CD14-positive monocyte (primary cell): ENCODE results near the gene GALNT17. TPM values are rescaled to one million over a fixed set of nuclear protein-coding genes. Genes with fewer than 3 reads are reported as not detected.
A peak's percentile ranks its signal among the peaks of the same experiment; 100 is the strongest.

Experiments
- DNase-seq, 3 donors: peaks; one replicate each; pipeline ENCODE4 v3.0.0-alpha.2; 2011 to 2022
- H2AFZ ChIP-seq: 2 replicates; pipeline ENCODE4 v1.6.0; 2012; ENCODE audit warnings: mild to moderate bottlenecking, low read depth, low read length, inconsistent platforms; ENCODE audit not compliant: insufficient read depth, poor library complexity, severe bottlenecking
- H3K27ac ChIP-seq, 2 donors: 1 replicate in 1 of 2; 2 replicates in 1 of 2; pipeline ENCODE4 v1.5.1; 2012 to 2013; ENCODE audit warnings: low read length in 2 of 2, control low read depth in 1 of 2, inconsistent platforms in 1 of 2, low read depth in 1 of 2, mild to moderate bottlenecking in 1 of 2
- H3K27me3 ChIP-seq, 2 donors: one replicate each; pipeline versions ENCODE4 v1.6.0 to v1.6.1; 2011 to 2013; ENCODE audit warnings: low read length in 2 of 2; ENCODE audit not compliant: control insufficient read depth in 2 of 2, insufficient read depth in 2 of 2
- H3K36me3 ChIP-seq, 2 donors: replicated peaks in 1 of 2; 1 replicate in 1 of 2; 2 replicates in 1 of 2; pipeline versions ENCODE4 v1.5.1 to v1.6.1; 2012 to 2013; ENCODE audit warnings: low read length in 2 of 2, control low read depth in 1 of 2, inconsistent platforms in 1 of 2, mild to moderate bottlenecking in 1 of 2; ENCODE audit not compliant: insufficient read depth in 2 of 2, control insufficient read depth in 1 of 2
- H3K4me1 ChIP-seq, 2 donors: 1 replicate in 1 of 2; 2 replicates in 1 of 2; pipeline versions ENCODE4 v1.5.1 to v1.6.1; 2012 to 2013; ENCODE audit warnings: low read length in 2 of 2, control low read depth in 1 of 2, inconsistent platforms in 1 of 2, mild to moderate bottlenecking in 1 of 2, moderate library complexity in 1 of 2; ENCODE audit not compliant: insufficient read depth in 2 of 2, control insufficient read depth in 1 of 2
- H3K4me2 ChIP-seq: replicated peaks from 2 replicates; pipeline ENCODE3; 2012; ENCODE audit warnings: low read length, moderate library complexity, mild to moderate bottlenecking; ENCODE audit not compliant: poor library complexity, severe bottlenecking; ENCODE audit errors: extremely low read depth
- H3K4me3 ChIP-seq, 3 experiments: fragments of 200-600 bp in 1 of 3; sonication (generic) in 1 of 3; replicated peaks in 1 of 3; 1 replicate in 2 of 3; 2 replicates in 1 of 3; pipeline ENCODE4 v1.5.1; 2011 to 2013; ENCODE audit warnings: low read length in 3 of 3, mild to moderate bottlenecking in 3 of 3, control low read depth in 2 of 3, low read depth in 2 of 3, inconsistent platforms in 1 of 3, moderate library complexity in 1 of 3
- H3K79me2 ChIP-seq: 2 replicates; pipeline ENCODE4 v1.6.0; 2012; ENCODE audit warnings: mild to moderate bottlenecking, control low read depth, inconsistent platforms, low read length, moderate library complexity; ENCODE audit not compliant: insufficient read depth
- H3K9ac ChIP-seq: 2 replicates; pipeline ENCODE4 v1.6.0; 2017; ENCODE audit warnings: low read length, mild to moderate bottlenecking; ENCODE audit not compliant: insufficient read depth, poor library complexity, severe bottlenecking
- H3K9me3 ChIP-seq, 2 donors: replicated peaks in 1 of 2; 1 replicate in 1 of 2; 2 replicates in 1 of 2; pipeline versions ENCODE4 v1.5.1 to v1.6.1; 2012 to 2013; ENCODE audit warnings: low read length in 2 of 2, control low read depth in 1 of 2; ENCODE audit not compliant: control insufficient read depth in 1 of 2, insufficient read depth in 1 of 2
- H4K20me1 ChIP-seq: 2 replicates; pipeline ENCODE4 v1.6.0; 2012; ENCODE audit warnings: mild to moderate bottlenecking, low read length, control low read depth, moderate library complexity; ENCODE audit not compliant: insufficient read depth
- H3K27ac Mint-ChIP-seq, 7 donors: one replicate each; pipeline ENCODE4 v1.8.0; 2020; ENCODE audit warnings: mild to moderate bottlenecking in 7 of 7, mixed read lengths in 7 of 7, moderate library complexity in 6 of 7, inconsistent platforms in 2 of 7
- H3K27me3 Mint-ChIP-seq, 3 donors: one replicate each; pipeline ENCODE4 v1.8.0; 2021 to 2022; ENCODE audit warnings: low read depth in 3 of 3, mild to moderate bottlenecking in 3 of 3, mixed read lengths in 3 of 3, moderate library complexity in 3 of 3, inconsistent platforms in 1 of 3
- H3K36me3 Mint-ChIP-seq, 2 donors: one replicate each; pipeline ENCODE4 v1.8.0; 2020; ENCODE audit warnings: mixed read lengths in 2 of 2, inconsistent platforms in 1 of 2, mild to moderate bottlenecking in 1 of 2
- H3K4me1 Mint-ChIP-seq: one replicate; pipeline ENCODE4 v1.8.0; 2020; ENCODE audit warnings: mild to moderate bottlenecking, mixed read lengths
- H3K4me3 Mint-ChIP-seq, 2 donors: one replicate each; pipeline ENCODE4 v1.8.0; 2020; ENCODE audit warnings: mild to moderate bottlenecking in 2 of 2, mixed read lengths in 2 of 2, moderate library complexity in 1 of 2
- H3K9me3 Mint-ChIP-seq, 7 donors: one replicate each; pipeline ENCODE4 v1.8.0; 2020 to 2022; ENCODE audit warnings: mixed read lengths in 7 of 7, mild to moderate bottlenecking in 6 of 7, moderate library complexity in 6 of 7, inconsistent platforms in 2 of 7
- WGBS: methylation state at CpG from one replicate; pipeline ENCODE4 v1.1.5; 2013; ENCODE audit warnings: missing lambda C conversion rate; ENCODE audit not compliant: insufficient coverage; 5-methylcytosine and 5-hydroxymethylcytosine counted together
- intact Hi-C, 2 donors: fragments of 100-400 bp; cut with micrococcal nuclease; formaldehyde crosslinking; loops; one replicate each; pipeline versions ENCODE4 v1.15.0 to v1.15.1; 2023
- polyA plus RNA-seq, 3 donors: library from polyadenylated mRNA; depleted of rRNA in 1 of 3; unstranded in 2 of 3; stranded (reverse) in 1 of 3; fragments of 300-500 nt in 2 of 3; fragments of >200 nt in 1 of 3; fragmentation: Illumina TruSeq in 2 of 3; gene quantifications; 1 replicate in 2 of 3; 2 replicates in 1 of 3; pipeline ENCODE4 v1.2.3, GENCODE V29; 2012 to 2021
- TF ChIP-seq, protein P1 (sequence below): fragments of 200-600 bp; IDR thresholded peaks from one replicate; pipeline ENCODE4 v1.8.0; 2022; ENCODE audit warnings: antibody characterized with exemption, mild to moderate bottlenecking

GALNT17 gene
- polyA plus RNA-seq, 3 donors, result not detected

DNA sequence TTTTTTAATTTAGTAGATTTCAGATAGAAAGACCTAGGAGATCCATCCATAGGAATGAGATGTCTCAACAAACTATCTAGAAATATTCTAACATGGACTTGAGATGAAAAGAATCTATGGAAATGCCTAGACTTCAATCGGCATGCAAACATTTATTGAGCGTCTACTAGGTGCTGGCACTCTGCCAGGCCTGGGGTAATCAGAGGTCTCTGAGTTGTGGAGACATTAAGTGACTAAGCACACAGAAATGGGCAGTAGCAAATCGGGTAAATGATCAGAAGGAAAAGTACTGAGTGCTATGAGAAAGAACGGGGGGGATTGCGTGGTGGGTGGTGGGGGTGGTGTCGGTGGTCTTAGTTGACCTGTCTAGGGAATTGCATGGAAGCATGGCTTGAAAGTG is 466.6 kb downstream of the GALNT17 start:
- Histone ChIP-seq H3K27me3 (no peaks in the 10 kb centered on the region), H3K4me2 (no peak overlapping the region), H3K36me3 (no peaks in the 10 kb centered on the region), H2AFZ (no peak overlapping the region), H3K79me2 (no peaks in the 10 kb centered on the region), H4K20me1 (no peaks in the 10 kb centered on the region), H3K4me1 (no peaks in the 10 kb centered on the region), H3K4me3 (no peak overlapping the region), H3K9me3 (peaks cover 0 to 4% of the 10 kb centered on the region in 2 donors), H3K9ac (no peak overlapping the region), H3K27ac (no peak overlapping the region)
- no peak overlapping the region for H3K27ac Mint-ChIP-seq
- H3K4me3 Mint-ChIP-seq, result peak overlapping the region in 1 of 2 donors; percentile 32
- no peaks in the 10 kb centered on the region for H3K27me3 Mint-ChIP-seq
- no peaks in the 10 kb centered on the region for H3K36me3 Mint-ChIP-seq
- no peaks in the 10 kb centered on the region for H3K4me1 Mint-ChIP-seq
- intact Hi-C loops, result no loop called here
- DNase-seq, result no peak
- peaks cover 0 to 9% (median 7%) of the 10 kb centered on the region in 7 donors for H3K9me3 Mint-ChIP-seq
- 94% methylated on average over 6 of the region's 6 CpGs for WGBS
- TF ChIP-seq, protein P1, sequence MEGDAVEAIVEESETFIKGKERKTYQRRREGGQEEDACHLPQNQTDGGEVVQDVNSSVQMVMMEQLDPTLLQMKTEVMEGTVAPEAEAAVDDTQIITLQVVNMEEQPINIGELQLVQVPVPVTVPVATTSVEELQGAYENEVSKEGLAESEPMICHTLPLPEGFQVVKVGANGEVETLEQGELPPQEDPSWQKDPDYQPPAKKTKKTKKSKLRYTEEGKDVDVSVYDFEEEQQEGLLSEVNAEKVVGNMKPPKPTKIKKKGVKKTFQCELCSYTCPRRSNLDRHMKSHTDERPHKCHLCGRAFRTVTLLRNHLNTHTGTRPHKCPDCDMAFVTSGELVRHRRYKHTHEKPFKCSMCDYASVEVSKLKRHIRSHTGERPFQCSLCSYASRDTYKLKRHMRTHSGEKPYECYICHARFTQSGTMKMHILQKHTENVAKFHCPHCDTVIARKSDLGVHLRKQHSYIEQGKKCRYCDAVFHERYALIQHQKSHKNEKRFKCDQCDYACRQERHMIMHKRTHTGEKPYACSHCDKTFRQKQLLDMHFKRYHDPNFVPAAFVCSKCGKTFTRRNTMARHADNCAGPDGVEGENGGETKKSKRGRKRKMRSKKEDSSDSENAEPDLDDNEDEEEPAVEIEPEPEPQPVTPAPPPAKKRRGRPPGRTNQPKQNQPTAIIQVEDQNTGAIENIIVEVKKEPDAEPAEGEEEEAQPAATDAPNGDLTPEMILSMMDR, result no peak

DNA sequence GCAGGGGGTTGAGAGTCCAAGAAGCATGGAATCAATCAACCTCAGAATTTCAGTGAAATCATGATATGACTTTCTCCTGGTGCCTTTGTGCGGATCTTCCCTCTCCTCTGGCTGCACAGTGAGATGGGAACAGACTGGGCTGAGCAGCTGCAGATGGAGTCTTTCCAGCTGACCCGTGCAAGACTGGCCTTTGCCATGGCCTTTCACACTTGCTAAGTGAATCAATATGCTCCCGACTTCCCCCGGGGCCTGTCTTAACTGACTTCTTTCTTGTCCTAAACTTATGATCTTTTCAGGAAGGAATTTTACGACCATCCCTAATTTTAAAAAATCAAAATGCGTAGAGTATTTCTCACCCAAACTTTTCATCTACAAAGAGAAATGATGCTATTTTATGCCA is 469.9 kb downstream of the GALNT17 start:
- H3K4me2 ChIP-seq, result no peak overlapping the region
- Mint-ChIP-seq H3K27ac (no peak overlapping the region), H3K36me3 (no peaks in the 10 kb centered on the region), H3K27me3 (no peaks in the 10 kb centered on the region), H3K9me3 (peaks cover 0 to 8% (median 3%) of the 10 kb centered on the region in 7 donors), H3K4me1 (no peaks in the 10 kb centered on the region), H3K4me3 (no peak overlapping the region)
- WGBS, result 75% methylated on average over 4 of the region's 6 CpGs
- no peaks in the 10 kb centered on the region for H3K79me2 ChIP-seq
- TF ChIP-seq, protein P1, result no peak
- H3K27ac ChIP-seq, result no peak overlapping the region
- H3K4me3 ChIP-seq, result no peak overlapping the region
- H3K4me1 ChIP-seq, result no peaks in the 10 kb centered on the region
- no peak overlapping the region for H2AFZ ChIP-seq
- no peak overlapping the region for H3K9ac ChIP-seq
- intact Hi-C loops, result no loop called here
- no peaks in the 10 kb centered on the region for H3K36me3 ChIP-seq
- H4K20me1 ChIP-seq, result no peaks in the 10 kb centered on the region
- peaks cover 0 to 4% of the 10 kb centered on the region in 2 donors for H3K9me3 ChIP-seq
- no peak for DNase-seq
- no peaks in the 10 kb centered on the region for H3K27me3 ChIP-seq
